GM12891 (cell line): ENCODE measurements around the gene RIBC2.

Source experiments
- DNase-seq: peaks from one replicate; pipeline ENCODE4 v3.0.0; 2011; ENCODE audit warnings: low spot score; ENCODE audit not compliant: insufficient read length
- FAIRE-seq: peaks from 2 replicates; lab custom pipeline; 2011; peaks lifted over from hg19 to GRCh38; lab: Jason Lieb, UNC
- PAX5 ChIP-seq: IDR thresholded peaks from 2 replicates; pipeline ENCODE4 v1.6.1; 2011; ENCODE audit warnings: low read length, moderate library complexity, mild to moderate bottlenecking; ENCODE audit not compliant: insufficient read depth, severe bottlenecking
- POLR2A ChIP-seq: IDR thresholded peaks from 2 replicates; pipeline ENCODE4 v1.6.1; 2011; ENCODE audit warnings: low read depth, low read length, control low read depth
- POLR2AphosphoS5 ChIP-seq: IDR thresholded peaks from 2 replicates; pipeline ENCODE4 v1.6.1; 2011; ENCODE audit warnings: low read depth, low read length, control low read depth
- POU2F2 ChIP-seq: IDR thresholded peaks from 2 replicates; pipeline ENCODE4 v1.6.1; 2011; ENCODE audit warnings: low read depth, mild to moderate bottlenecking, control low read depth, low read length, moderate library complexity
- SPI1 ChIP-seq: IDR thresholded peaks from 2 replicates; pipeline ENCODE4 v1.6.1; 2011; ENCODE audit warnings: low read depth, low read length, control low read depth
- TAF1 ChIP-seq: IDR thresholded peaks from 2 replicates; pipeline ENCODE4 v1.6.1; 2011; ENCODE audit warnings: low read depth, low read length, control low read depth

RIBC2 gene

DNA sequence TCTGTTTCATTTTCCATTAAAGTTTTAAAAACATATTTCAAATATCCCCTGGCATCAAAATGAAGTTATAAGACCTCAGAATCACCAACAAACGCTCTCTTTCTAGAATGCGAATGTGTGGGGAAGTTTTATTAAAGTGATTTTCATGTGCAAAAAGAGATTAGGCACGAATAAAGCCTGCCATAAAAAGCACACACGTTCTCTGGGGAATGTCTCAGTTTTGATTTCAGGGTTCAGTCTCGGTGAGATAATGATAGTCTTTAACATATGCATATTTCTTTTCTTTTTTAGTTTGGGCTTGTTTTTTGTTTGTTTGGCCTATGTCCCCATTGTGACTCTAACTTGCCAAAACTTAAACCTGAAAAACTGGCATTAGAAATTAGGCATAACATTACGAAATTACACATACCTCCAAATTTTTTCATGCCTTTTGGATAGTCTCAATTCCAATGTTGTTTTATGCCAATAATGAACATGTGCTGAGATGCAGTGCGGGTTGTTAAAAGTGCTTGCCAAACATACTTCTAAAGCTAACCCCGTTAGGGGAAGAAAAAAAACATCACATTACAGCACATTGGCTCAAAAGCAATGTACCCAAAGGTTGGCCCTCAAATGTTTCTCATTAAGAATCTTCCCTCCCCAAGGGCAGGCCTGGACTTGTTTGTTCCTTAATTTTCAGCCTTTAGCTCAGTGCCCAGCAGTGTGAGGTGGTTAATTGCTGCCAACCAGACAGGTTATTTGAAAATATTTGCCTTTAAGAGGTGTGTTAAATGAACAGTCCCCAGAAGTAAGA is 56.0 kb downstream of the RIBC2 start:
- FAIRE-seq (no peak), DNase-seq (no peak)
- TF ChIP-seq POU2F2 = no peak
- TF ChIP-seq TAF1 = no peak
- TF ChIP-seq POLR2A = no peak
- TF ChIP-seq POLR2AphosphoS5 = no peak
- no peak for TF ChIP-seq SPI1
- no peak for TF ChIP-seq PAX5

DNA sequence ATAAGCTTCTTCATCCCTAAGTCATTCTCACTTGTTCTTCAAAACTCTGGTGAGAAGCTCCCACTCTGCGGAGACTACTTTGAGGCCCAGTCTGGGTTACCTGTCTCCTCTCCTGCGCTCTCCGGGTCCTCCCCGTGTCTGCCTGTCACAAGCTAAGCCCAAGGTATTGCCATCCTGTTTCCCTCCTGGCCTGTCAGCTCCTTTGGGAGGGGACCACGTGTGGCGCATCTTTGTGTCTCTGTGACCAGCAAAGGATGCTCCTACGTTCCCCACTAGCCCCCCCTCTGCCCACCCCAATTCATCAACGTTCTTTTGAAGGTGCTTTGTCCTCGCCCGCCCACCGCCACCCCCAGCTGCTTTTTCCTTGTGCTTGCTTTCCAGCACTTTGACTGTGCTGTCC is 57.4 kb downstream of the RIBC2 start:
- TF ChIP-seq PAX5 (no peak), SPI1 (no peak), TAF1 (no peak), POU2F2 (no peak), POLR2AphosphoS5 (no peak), POLR2A (no peak)
- DNase-seq = no peak
- no peak for FAIRE-seq

DNA sequence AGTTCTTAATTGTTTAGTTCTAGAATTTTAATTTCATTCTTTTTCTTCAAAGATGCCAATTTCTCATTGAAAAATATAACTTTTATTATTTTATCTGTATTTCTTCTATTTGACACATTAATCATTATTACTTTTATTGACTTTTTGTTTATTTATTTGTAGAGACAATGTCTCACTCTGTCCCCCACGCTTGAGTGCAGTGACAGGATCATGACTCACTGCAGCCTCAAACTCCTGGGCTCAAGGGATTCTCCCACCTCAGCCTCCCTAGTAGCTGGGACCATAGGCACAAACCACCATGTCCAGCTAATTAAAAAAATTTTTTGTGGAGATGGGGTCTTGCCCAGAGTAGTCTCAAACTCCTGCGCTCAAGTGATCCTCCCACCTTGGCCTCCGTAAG is 58.9 kb downstream of the RIBC2 start:
- no peak for TF ChIP-seq PAX5
- no peak for TF ChIP-seq TAF1
- TF ChIP-seq POLR2AphosphoS5 = no peak
- TF ChIP-seq SPI1 = no peak

DNA sequence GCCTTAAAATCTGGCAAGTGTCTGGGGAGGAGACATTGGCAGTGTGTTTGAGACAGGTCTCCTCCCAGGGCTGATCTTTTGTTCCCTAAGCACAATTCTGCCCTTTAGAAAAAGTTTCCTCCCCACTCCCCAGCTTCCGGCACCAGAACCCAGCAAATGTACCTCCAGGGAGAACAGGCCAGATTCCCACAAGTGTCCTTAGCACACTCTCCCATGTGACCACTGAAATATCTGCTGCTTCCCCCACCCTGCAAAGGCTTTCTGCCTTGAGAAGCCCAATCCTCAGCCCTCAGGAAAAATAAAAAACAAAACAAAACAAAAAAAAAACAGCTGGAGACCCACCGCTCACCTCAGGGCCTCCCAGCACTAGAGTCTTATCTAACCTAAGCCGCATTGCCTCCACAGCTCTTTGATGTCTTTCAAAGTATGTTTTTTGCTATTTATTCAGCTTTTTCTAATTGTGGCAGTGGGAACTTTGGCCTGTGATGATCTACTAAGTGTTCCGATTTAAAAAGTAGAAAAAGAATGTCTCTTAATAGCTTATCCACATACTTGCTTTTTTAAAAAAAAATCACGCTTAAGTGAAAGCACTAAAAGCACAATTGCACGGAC is 60.2 kb downstream of the RIBC2 start:
- DNase-seq (no peak), FAIRE-seq (no peak)
- TF ChIP-seq TAF1 (no peak), POLR2A (no peak), SPI1 (no peak), POLR2AphosphoS5 (no peak), PAX5 (no peak), POU2F2 (no peak)

More for the DNA sequence above, 58.9 kb downstream of the RIBC2 start:
- DNase-seq = no peak
- no peak for FAIRE-seq

DNA sequence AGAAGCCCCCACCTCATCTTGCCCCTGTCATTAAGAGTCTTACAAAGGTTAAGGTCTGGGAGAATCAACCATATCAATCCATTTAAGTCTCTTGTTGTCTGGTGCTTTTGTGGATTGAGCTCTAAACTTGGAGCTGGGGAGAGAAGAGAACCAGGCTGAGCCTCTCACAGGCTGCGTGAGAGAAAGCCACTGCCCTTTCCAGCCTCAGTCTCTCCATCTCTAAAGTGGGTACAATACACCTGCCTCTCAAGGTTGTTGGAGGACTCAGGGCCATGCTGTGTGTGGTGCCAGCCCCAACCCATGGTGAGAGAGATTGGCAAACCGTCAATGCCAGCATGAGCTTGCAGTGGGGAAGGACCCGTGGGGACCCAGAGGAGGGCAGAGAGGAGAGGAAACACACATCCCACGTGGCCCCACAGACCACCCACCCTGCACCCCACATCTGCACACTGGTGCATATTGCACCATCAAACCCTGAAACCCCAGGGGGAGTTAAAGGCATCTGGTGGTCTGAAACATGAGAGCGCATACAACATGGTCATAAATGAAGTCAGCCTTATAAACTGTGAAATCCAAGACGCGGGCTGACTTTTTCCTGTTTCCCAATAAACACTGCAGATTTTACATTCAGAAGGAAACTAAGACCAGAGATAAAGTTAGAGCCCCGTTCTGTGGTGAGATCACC is 61.7 kb downstream of the RIBC2 start:
- no peak for FAIRE-seq
- TF ChIP-seq PAX5 (no peak), POLR2AphosphoS5 (no peak), POU2F2 (no peak), POLR2A (no peak), SPI1 (no peak), TAF1 (no peak)
- DNase-seq = no peak

DNA sequence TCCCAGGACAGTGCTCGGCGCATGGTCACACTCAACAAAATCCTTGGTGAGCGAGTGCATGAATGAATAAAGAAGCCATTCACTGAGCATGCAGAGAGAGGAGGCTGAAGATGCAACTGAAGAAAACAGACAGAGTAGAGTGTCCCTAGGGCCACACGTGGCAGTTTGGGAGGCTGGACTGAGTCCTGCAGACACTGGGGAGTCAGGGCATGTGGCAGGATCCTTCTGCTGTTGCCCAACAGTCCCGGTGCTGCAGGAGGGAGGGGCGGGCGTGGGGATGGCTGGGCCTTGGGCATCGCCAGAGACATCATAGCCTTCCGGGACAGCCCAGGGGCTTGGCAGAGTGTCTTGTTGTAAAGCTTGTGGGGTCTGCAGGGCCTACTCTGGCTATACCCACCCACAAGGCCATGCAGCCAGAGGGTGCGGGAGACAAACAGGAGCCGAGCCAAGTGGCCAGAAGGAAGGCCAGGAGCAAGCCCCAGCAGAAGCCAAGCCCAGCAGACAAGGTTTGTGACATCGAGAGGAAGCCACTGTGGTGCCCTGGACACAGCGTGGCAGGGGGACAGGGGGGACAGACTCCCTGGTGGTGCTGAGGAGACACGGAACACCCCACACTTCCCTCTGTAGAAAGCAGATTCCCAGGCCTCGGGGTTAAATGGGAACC is 62.5 kb downstream of the RIBC2 start:
- TF ChIP-seq SPI1 = no peak
- TF ChIP-seq PAX5 = no peak
- no peak for TF ChIP-seq POU2F2
- TF ChIP-seq TAF1 = no peak
- no peak for TF ChIP-seq POLR2A
- TF ChIP-seq POLR2AphosphoS5 = no peak

DNA sequence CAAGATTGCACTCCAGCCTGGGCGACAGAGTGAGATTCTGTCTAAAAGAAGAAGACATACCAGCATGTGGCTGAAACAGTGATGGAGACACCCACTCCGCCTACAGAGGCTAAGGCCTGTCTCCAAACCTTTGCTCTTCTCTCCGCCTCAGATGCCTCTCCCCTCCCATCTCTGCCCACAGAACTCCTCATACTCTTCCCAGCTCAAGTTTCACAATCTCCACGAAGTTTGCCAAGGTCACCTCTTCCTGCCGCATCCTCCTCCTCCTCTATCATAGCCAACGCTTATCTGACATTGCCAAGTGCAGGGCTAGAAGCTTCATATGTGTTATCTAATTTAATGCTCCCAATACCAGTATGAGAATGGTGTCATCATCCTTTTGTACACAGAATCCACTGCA is 63.3 kb downstream of the RIBC2 start:
- no peak for FAIRE-seq
- TF ChIP-seq POLR2A (no peak), PAX5 (no peak), POLR2AphosphoS5 (no peak), TAF1 (no peak), SPI1 (no peak), POU2F2 (no peak)
- DNase-seq = no peak

More for the DNA sequence above, 62.5 kb downstream of the RIBC2 start:
- FAIRE-seq (no peak), DNase-seq (no peak)

DNA sequence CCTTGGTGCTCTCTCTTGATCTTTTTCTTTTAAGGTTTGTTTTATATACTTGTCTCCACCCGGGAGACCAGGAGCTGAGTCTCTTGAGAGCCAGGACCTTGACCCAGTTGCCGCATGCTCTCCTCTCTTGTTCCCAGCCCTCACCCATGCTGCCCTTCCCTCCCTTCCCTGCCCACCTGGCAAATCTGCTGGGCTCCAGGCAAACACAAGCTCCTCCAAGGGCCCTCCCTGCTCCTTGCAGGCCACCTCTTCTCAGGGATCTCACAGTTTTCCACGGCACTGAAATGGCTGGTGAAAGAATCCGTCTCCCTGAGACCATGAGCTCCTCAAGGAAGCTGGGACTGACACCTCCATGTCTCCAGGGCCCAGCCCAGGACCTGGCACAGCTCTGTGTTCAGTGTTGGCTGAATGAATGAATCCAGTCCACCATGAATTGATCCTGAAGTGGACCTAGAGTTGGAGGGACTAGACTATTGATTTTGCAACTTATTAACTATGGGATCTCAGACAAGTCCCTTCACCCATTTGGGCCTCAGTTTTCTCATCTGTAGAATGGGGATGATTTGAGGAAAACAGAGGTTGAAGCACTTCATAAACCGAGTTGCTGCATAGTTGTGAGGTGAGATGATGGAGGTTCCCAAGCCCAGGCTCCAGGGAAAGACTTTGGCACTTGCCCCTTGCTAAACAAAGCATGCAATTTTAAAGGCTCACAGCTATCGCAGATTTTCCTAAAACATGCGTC is 64.0 kb downstream of the RIBC2 start:
- FAIRE-seq = no peak
- no peak for DNase-seq
- TF ChIP-seq TAF1 (no peak), POLR2A (no peak), POU2F2 (no peak), POLR2AphosphoS5 (no peak), SPI1 (no peak), PAX5 (no peak)

DNA sequence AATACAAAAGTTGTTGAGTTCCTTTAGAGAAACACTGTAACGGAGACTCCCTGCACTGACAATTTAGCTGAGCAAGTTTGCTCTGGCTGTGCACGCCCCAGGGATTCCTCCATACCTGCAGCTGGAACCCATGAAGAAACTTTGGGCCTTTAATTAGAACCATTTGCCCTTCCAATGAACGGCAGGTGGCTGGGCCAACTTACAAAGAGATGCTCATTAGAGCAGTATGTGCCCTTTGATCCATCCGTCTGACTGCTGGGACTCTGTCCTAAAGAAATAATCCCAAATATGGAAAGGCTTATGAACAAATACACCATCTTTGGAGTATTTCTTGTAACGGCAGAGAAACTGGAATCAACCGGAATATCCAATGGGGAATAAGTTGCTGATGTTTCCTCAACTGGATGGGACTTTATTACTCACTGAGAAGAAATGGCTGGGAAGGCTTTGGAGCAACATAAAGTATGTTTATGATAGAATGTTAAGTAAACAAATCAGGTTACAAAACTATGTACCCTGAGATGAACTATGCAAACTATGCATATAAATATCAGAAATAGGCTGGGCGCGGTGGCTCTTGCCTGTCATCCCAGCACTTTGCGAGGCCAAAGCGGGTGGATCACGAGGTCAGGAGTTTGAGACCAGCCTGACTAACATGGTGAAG is 64.7 kb downstream of the RIBC2 start:
- TF ChIP-seq POLR2A (no peak), TAF1 (no peak), SPI1 (no peak), PAX5 (no peak), POU2F2 (no peak), POLR2AphosphoS5 (no peak)
- DNase-seq (no peak), FAIRE-seq (no peak)

DNA sequence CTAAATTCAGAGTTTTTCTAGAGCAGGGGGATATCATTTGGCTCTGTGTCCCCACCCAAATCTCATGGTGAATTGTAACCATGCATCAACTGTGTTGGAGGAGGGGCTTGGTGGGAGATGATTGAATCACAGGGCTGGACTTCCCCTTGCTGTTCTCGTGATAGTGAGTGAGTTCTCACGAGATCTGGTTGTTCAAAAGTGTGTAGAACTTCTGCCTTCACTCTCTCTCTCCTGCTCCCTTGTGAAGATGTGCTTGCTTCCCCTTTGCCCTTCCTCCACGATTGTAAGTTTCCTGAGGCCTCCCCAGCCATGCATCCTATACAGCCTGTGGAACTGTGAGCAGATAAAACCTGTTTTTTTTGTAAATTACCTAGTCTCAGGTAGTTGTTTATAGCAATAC is 67.2 kb downstream of the RIBC2 start:
- FAIRE-seq (no peak), DNase-seq (no peak)
- TF ChIP-seq POLR2A (no peak), SPI1 (no peak), TAF1 (no peak), POU2F2 (no peak), POLR2AphosphoS5 (no peak)
